Posterior cingulate gyrus (tissue), 11 donors: ENCODE results near the gene TARBP1.
"Not testable (repeated sequence)": the region's sequence is repeated elsewhere in the genome, so short reads cannot be mapped to it uniquely, and the experiment has no call there.

Experiments
- DNase-seq, 10 donors: peaks; one replicate each; pipeline versions ENCODE4 v3.0.0 to v3.0.0-alpha.2; 2020 to 2021; ENCODE audit warnings: mixed read lengths in 3 of 10
- intact Hi-C: fragments of 100-400 bp; cut with DNase I; formaldehyde crosslinking; loops from one replicate; pipeline ENCODE4 v1.15.1; 2023

TARBP1 gene

DNA sequence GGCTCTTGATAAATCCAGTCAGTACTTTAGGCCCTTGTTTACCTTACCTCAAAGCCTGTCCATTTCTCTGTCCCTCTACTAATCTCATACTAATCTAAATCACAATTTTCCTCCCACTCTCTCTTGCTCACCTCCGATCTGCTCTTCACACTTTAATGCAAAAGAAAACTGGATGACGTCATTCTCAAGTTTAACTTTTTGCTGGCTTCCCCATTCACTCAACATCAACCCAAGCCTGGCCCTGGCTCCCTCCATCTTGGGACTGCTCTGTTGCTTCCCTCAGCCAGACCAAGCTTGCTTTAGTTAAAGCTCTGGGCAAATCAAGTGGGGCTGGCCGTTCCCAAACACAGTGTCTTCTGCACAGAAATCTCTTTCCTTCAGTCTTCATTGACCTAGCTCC, 76.0 kb downstream of the TARBP1 start:
- intact Hi-C loops, result no loop called here
- no peak for DNase-seq

DNA sequence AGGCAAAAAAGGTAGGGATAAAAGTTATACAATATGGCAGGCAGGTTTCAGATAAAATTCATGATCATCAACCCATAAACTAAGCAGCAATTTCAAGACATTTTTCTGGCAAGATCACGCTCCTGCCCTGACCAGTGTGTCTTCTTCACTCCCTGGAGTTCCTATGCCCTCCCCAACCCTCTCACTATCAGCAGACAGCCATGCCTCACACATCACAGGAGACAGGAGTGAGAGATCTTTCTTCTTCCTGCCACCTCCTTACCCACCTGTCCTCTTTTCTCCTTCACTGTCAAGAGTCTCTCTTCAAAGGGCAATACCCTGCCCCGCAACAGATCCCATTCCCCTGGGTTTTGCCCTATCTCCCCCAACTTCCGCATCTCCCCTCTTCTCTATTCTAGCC, 77.3 kb downstream of the TARBP1 start:
- DNase-seq, result no peak
- intact Hi-C loops, result no loop called here

DNA sequence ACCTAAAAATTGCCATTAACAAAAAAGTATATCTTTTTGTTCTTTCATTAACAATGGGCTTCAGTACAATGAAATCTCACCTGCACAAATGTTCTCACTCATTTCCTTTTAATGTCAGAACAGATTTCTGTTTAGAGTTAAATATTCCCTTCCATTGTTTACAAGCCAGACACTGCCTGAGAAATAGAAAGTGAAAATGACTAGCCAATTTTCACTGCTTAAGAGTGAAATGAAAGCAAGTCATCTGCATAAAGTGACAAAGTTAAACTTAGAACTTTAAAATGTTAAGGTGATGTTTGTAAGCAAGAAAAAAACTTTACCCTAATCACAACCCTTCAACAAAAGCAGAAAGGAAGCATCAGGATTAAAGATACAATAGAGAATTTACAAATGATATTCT, 78.2 kb downstream of the TARBP1 start:
- intact Hi-C loops, result no loop called here
- no peak for DNase-seq

DNA sequence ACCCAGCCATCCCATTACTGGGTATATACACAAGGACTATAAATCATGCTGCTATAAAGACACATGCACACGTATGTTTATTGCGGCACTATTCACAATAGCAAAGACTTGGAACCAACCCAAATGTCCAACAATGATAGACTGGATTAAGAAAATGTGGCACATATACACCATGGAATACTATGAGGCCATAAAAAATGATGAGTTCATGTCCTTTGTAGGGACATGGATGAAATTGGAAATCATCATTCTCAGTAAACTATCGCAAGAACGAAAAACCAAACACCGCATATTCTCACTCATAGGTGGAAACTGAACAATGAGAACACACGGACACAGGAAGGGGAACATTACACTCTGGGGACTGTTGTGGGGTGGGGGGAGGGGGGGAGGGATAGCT, 79.5 kb downstream of the TARBP1 start:
- DNase-seq, intact Hi-C loops: not testable (repeated sequence)

DNA sequence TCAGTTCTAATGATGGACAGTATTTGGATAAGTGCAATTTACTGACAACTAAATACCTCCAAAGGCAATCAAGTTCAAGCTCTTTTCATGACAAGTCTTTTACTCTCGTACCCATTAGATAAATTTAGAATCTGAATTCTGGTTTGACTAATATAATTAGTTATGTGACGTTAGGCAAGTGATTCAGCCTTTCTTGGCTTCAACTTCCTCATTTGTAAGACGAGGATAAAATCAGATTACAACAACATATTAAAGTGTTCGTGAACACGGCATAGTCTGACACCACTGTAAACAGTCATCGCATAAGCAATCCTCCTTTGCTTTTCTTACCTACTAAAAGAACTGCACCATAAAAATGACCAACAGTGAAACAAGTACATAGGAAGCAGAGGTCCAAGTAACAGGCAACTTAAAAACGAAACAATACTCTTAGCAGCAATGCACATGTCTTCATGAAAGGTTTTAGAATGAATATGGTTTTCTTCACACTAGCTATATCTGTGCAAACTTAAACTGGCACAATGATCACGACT, 80.1 kb downstream of the TARBP1 start:
- intact Hi-C loops, result no loop called here
- no peak for DNase-seq

DNA sequence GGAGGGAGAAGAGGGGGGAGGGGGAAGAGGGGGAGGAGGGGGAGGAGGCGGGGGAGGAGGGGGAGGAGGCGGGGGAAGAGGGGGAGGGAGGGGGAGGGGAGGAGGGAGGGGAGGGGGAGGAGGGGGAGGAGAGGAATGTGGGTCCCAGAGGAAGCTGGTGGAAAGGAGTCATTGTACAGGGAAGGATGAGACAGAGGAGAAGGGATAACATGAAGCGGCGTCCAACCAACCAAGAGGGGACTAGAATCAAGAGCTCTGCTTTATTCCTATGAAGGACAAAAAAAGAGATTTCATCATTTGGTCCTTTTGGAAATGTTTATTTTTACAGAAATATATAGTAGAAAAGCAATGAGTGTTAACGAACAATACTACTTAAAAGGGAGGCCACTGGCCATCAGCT, 81.2 kb downstream of the TARBP1 start:
- DNase-seq, result no peak
- intact Hi-C loops, result no loop called here

DNA sequence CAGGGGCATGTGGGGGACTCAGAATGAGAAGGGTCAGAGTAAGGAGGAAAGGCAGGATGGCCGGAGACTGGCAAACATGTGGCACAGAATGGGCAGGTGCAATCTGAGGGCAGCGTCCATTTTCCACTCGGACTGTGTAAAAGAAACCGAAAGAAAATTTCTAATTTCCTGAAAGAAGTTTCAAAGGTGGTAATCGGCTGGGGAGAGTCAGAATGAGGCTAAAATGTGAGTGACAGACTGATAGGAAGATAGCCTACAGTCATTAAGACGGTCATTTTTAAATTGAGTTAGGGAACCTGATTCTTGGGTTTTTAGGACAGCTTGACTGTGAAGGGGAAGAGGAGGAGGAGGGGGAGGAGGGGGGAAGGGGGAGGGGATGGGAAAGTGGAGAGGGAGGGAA, 82.1 kb downstream of the TARBP1 start:
- intact Hi-C loops, result no loop called here
- DNase-seq, result no peak

DNA sequence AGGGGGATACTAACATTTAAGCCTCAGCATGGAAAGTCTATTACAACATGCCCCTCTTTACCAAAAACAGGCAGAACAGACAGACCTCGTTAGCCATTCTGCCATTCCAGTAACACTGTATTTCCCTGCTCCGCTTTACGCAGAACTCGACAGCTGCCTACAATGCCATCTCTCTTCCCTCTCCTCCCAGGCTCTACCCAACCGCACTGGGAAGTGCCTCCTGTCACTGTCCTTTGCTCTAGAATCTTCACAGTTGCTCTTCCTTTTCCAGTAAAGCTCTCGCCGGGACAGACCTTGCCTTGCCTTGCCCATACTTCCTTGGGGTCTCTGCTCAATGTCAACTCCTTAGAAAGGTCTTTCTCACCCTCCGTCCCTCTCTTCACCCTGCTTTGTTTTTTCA, 82.9 kb downstream of the TARBP1 start:
- intact Hi-C loops, result no loop called here
- no peak for DNase-seq

DNA sequence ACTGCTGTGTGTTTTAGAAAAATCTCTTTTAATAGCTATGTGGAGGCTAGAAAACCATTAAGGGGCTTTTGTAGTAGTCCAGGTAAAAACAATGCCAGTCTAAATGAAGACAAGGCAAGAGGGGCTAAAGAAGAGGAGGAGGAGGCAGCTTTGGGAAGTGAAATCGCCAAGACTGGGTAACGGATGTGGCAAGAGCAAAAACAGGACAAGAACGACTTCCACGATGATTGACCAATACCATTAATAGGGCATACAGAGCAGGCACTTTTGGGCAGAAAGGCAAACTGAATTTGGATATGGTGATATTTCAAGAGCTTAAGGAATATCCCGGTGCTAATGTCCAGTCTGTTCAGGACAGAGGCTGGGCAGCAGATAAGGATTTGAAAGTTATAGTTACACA, 83.7 kb downstream of the TARBP1 start:
- intact Hi-C loops, result no loop called here
- no peak for DNase-seq

DNA sequence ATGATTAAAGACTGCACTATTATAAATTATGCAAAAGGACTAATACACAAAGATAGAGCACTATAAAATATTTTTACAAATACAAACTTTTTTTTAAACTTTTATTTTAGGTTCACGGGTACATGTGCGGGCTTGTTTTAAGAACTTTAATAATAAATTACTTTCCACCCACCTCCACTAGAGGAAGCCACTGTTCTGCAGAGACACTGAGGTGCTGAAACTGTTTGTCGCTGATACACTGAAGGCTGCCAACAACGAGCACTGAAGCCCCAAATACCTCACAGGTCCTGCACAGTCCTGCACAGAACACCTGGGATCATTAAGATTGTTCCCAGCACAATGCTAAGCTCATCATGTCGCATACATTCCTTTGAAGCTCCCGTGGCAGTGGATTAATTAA, 85.8 kb downstream of the TARBP1 start:
- no peak for DNase-seq

DNA sequence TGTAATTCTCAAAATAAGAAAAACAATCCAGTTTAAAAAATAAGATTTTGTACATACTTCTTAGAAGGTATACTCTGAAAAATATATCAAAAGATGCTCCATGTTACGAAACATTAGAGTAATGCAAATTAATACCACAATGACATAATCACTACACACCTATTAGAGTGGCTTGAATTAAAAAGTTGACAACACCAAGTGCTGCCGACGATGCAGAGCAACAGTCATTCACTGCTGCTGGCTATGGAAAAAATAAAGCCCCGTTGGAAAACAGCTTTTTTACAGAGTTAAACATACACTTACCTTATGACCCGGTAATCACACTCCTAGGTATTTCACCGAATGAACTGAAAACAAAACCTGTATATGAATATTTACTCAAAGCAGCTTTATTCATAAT, 90.9 kb downstream of the TARBP1 start:
- DNase-seq, result no peak
- intact Hi-C loops, result no loop called here

More for the DNA sequence above, 85.8 kb downstream of the TARBP1 start:
- intact Hi-C loops, result no loop called here

DNA sequence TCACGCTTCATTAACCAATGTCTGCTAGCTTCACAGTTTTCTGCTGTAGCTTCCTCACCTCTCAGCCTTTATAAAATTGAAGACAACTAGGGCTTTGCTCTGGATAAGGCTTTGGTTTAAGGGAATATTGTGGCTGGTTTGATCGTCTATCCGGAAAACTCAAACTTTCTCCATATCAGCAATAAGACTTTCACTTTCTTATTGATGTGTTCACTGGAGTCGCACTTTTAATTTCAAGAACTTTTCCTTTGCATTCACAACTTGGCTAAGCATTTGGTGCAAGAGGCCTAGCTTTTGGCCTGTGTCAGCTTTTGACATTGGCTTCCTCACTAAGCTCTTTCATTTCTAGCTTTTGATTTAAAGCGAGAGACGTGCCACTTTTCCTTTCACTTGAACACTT, 92.9 kb downstream of the TARBP1 start:
- no peak for DNase-seq
- intact Hi-C loops, result no loop called here

DNA sequence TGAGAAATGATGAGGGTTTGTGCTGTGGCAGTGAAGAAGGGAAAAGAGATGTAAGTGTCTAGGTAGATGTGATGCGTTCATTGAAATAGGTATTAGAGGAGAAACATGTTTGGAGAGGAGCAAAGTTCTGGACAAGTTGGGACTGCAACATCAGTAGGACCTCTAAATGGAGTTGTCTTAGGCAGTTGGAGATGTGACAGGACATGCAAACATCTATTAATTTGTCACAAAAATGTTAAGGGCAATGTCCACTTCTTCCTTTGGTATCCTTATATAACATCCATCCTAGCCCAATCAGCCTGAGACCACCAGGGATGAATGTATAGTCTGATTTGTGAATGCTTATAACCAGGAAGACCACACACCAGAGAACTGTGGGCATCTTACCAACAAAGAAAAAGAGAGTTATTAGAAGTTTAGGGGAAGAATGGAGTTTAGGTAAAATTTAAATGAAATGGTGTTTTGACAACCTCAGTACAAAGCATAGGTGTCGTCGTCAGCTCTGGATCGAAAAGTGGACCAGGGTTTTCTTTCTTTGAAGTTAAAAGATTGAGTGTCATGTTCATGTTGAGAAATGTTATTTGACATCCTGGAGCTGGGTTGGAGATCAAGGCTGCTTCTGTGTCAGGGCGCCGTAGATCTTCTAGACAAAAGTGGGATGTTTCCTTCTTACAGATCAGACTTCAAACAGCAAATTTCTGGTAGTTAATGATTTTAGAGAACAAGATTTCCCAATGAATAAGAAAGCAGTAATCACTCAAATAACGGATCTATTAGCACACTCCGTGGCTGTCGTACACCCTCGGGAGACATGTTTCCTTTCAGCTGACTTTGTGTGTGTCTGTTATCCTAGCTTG, 97.1 kb downstream of the TARBP1 start:
- DNase-seq, result no peak
- intact Hi-C loops, result no loop called here

DNA sequence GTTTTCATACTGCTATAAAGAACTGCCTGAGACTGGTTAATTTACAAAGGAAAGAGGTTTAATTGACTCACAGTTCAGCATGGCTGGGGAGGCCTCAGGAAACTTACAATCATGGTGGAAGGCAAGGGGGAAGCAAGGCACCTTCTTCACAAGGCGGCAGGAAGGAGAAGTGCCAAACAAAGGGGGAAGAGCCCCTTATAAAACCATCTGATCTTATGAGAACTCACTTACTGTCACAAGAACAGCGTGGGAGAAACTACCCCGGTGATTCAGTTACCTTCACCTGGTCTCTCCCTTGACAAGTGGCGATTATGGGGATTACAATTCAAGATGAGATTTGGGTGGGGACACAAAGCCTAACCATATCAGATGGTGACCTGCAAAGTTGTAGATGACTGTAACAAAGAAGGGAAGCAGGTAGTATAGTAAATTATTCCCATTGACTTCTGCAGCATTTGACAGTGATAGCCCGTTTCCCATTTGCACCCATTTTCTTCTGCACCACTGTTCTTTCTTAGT, 99.3 kb downstream of the TARBP1 start:
- DNase-seq, intact Hi-C loops: not testable (repeated sequence)

DNA sequence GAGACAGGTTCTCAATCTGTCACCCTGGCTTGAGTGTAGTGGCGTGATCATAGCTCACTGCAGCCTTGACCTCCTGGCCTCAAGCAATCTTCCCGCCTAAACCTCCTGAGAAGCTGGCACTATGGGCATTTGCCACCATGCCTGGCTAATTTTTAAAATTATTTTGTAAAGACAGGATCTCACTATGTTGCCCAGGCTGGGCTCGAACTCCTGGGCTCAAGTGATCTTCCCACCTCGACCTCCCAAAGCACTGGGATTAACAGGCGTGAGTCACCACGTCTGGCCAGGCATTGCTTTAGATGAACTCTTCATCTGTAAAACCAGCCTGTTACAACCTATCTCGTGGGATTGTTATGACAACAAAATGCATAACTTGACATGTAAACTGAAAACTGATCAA, 103.3 kb downstream of the TARBP1 start:
- intact Hi-C loops, result no loop called here
- no peak for DNase-seq

DNA sequence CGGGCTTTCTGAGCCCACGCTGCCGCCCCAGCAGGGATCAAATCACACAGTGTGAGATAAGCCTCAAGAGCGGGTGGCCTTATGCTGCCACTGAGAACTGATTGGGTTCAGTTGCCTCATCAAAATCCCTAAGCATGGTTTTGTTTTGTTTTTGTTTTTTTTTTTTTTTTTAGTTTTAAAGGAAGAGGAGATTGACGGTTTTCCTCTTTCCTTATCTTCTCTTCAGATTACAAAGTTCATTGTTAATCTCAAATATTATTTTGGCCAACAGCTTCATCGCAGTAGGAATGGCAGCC, 105.1 kb downstream of the TARBP1 start:
- DNase-seq, result no peak
- intact Hi-C loops, result loop anchor here (2.0 kb wide), 1 partner anchor 755 kb away; the partner anchor contains the start of gene TOMM20

DNA sequence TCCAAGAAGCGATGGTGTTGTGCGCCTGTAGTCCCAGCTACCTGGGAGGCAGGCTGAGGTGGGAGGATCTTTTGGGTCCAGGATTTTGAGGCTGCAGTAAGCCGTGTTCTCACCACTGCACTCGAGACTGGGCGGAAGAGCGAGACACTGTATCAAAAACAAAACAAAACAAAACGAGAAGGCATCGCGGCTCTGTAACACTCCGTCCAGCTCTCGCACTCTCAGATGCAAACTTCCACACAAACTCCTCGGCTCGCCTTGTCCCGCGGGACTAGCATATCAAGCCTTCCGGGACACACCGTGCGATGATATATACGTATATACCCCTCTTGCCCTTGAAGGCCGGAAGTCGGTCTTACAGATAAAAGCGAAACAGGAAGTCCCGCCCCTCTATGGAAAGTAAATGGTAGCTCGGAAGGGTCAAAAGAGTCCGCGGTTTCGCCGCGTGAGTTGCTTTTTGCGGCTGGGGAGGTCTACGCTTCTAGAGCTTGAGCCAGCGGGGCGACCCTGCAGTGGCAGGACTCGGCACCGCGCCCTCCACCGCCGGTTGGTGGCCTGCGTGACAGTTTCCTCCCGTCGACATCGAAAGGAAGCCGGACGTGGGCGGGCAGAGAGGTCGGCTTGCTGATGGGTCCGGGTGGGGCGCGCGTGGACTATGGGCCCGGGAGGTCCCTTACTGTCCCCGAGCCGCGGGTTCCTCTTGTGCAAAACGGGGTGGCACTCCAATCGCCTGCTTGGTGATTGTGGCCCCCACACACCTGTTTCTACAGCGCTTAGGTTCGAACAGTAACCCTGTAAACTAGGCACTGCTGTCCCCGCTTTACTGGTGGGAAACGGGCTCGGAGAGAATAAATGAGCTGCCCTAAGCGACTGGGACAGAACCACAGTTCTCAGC, 105.7 kb downstream of the TARBP1 start, which contains the start of gene COA6:
TSS of gene COA6 (plus strand) at position 393 of the 895 bp plus-strand sequence. CDS start at position 404, 11 bp downstream.
- intact Hi-C loops, result loop anchor here (2.0 kb wide), 1 partner anchor 755 kb away; the partner anchor contains the start of gene TOMM20
- peak; percentile 81 to 98 (median 88) for DNase-seq

DNA sequence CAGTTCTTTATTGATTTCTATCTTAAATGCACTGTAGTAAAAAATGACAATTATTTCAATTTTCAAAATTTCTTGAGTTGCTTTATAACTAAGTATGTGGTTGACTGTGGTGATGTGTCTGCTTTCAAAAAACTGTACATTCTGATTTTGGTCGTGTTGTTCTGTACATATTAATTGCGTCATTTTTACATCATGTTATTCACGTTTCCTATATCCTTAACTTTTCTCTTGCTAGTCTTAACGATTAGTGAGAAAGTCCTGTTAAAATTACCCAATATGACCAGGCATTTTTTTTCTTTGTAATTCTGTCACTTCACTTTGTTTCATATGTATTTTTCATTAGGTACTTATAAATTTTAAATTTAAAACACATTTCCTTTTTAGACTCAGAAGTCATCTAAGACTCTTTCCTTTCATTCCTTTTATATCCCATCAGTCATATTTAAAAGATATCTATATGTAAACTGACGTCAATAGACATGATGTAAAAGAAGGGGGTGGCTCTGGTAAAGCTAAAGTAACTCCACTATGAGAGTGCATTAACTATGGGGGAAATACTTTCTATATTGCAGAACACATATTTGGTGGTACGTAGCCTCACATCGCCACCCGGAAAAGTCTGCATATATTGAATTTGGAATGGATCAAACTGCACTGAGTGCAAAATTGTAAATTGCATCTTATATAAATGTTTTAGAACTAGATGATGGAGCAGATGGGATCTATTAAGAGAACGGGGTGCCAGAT, 106.8 kb downstream of the TARBP1 start:
- no peak for DNase-seq
- intact Hi-C loops, result loop anchor here (2.0 kb wide), 1 partner anchor 757 kb away; the partner anchor contains the start of gene TOMM20

DNA sequence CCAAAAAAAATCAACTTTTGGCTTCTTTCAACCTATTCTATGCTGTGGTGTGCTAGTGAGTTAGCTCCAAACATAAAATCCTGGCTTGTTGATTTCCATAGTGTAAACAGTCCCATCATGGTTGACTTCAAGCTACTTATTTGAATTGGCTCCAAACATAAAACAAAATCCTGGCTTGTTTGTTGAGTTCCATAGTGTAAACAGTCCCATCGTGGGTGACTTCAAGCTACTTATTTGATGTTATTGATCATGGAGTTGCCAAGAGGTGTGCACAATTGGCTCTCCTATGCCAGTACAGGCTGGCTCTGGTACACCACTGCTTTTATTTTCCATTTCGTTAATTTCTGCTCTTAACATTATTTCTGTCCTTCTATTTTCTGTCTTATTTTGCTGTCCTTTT, 107.6 kb downstream of the TARBP1 start:
- intact Hi-C loops, result no loop called here
- no peak for DNase-seq

DNA sequence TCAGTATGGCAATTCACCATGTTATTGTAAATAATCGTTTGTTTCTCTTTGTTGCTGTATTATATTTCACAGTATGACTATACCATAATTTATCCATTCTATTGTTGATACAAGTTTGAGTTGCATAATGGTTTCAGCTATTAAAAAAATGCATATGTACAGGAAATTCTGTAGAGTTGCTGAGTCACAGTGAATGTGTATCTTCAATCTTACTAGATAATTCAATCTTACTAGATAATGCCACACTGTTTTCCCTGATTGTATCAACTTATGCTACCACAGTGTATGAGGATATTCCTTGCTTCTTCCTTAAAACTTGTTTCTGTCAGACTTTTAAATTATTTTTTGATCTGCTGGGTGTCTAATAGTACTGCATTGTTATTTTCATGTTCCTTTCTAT, 109.2 kb downstream of the TARBP1 start:
- intact Hi-C loops, result no loop called here
- DNase-seq, result no peak
